Neural cell (in vitro differentiated cells): ENCODE measurements around the gene MYH6. TPM values are rescaled to one million over a fixed set of nuclear protein-coding genes. Genes with fewer than 3 reads are reported as not detected.

ENCODE experiments used
- H2AFZ ChIP-seq: fragments of 200-600, 300-800 bp; sonication (generic), shearing (Covaris generic); 2 replicates; pipeline ENCODE4 v1.6.0; 2014; ENCODE audit warnings: low read depth, mild to moderate bottlenecking, antibody characterized with exemption, low read length, moderate library complexity
- H3F3A ChIP-seq: fragments of 200-600 bp; shearing (Covaris generic); 2 replicates; pipeline ENCODE4 v1.6.1; 2016; ENCODE audit warnings: mild to moderate bottlenecking, moderate library complexity, mixed read lengths, antibody characterized with exemption, low read length; ENCODE audit not compliant: insufficient read depth, poor library complexity, severe bottlenecking
- H3K27ac ChIP-seq: fragments of 200-600, 300-800 bp; sonication (generic), shearing (Covaris generic); 2 replicates; pipeline ENCODE4 v1.5.1; 2014; ENCODE audit warnings: mild to moderate bottlenecking, low read length, moderate library complexity
- H3K27me3 ChIP-seq: fragments of 300-800, 200-600 bp; sonication (generic), shearing (Covaris generic); 2 replicates; pipeline ENCODE4 v1.6.0; 2014; ENCODE audit warnings: mild to moderate bottlenecking, low read depth, low read length, moderate library complexity; ENCODE audit not compliant: insufficient read depth
- H3K36me3 ChIP-seq: fragments of 300-800, 200-600 bp; sonication (generic), shearing (Covaris generic); 2 replicates; pipeline ENCODE4 v1.5.1; 2014; ENCODE audit warnings: mild to moderate bottlenecking, antibody characterized with exemption, low read length, moderate library complexity; ENCODE audit not compliant: insufficient read depth
- H3K4me2 ChIP-seq: fragments of 300-800, 200-600 bp; sonication (generic), shearing (Covaris generic); 2 replicates; pipeline ENCODE4 v1.6.0; 2014; ENCODE audit warnings: mild to moderate bottlenecking, low read length
- H3K4me3 ChIP-seq: fragments of 300-800, 200-600 bp; sonication (generic), shearing (Covaris generic); 2 replicates; pipeline ENCODE4 v1.5.1; 2014; ENCODE audit warnings: mild to moderate bottlenecking, low read length, moderate library complexity
- H3K79me2 ChIP-seq: fragments of 200-600 bp; shearing (Covaris generic); replicated peaks from 2 replicates; pipeline ENCODE4 v1.6.0; 2014; ENCODE audit warnings: mild to moderate bottlenecking, low read length, moderate library complexity; ENCODE audit not compliant: insufficient read depth
- H3K9ac ChIP-seq: fragments of 300-800, 200-600 bp; sonication (generic), shearing (Covaris generic); 2 replicates; pipeline ENCODE4 v1.6.1; 2016; ENCODE audit warnings: mild to moderate bottlenecking, low read length, mixed read lengths
- H3K9me2 ChIP-seq: fragments of 200-600 bp; shearing (Covaris generic); 2 replicates; pipeline ENCODE4 v1.6.1; 2016; ENCODE audit warnings: mild to moderate bottlenecking, low read length, mixed read lengths; ENCODE audit not compliant: insufficient read depth
- H3K9me3 ChIP-seq: fragments of 200-600, 300-800 bp; sonication (generic), shearing (Covaris generic); 2 replicates; pipeline ENCODE4 v1.6.1; 2016; ENCODE audit warnings: mild to moderate bottlenecking, mixed run types, low read length, moderate library complexity, mixed read lengths
- H4K20me1 ChIP-seq: fragments of 200-600 bp; shearing (Covaris generic); 2 replicates; pipeline ENCODE4 v1.6.1; 2016; ENCODE audit warnings: mild to moderate bottlenecking, mixed run types; ENCODE audit not compliant: insufficient read depth
- EP300 ChIP-seq: fragments of 450-650 bp; conservative IDR thresholded peaks from 2 replicates; pipeline ENCODE4 v1.6.1; 2014; ENCODE audit warnings: antibody characterized with exemption, mild to moderate bottlenecking, moderate library complexity; ENCODE audit not compliant: poor library complexity, severe bottlenecking
- EZH2 ChIP-seq: fragments of 200-600, 300-800 bp; shearing (Covaris generic), sonication (generic); IDR thresholded peaks from 2 replicates; pipeline ENCODE4 v1.6.1; 2014; ENCODE audit warnings: antibody characterized with exemption, low read length, borderline replicate concordance, mild to moderate bottlenecking; ENCODE audit not compliant: insufficient read depth, poor library complexity, severe bottlenecking
- MXI1 ChIP-seq: fragments of 450-650 bp; conservative IDR thresholded peaks from 2 replicates; pipeline ENCODE4 v1.6.1; 2014; ENCODE audit warnings: antibody characterized with exemption, mild to moderate bottlenecking; ENCODE audit not compliant: poor library complexity, severe bottlenecking
- POLR2AphosphoS5 ChIP-seq: IDR thresholded peaks from 2 replicates; pipeline ENCODE4 v1.6.1; 2012
- RAD21 ChIP-seq: fragments of 450-650 bp; conservative IDR thresholded peaks from 2 replicates; pipeline ENCODE4 v1.6.1; 2014; ENCODE audit warnings: antibody characterized with exemption, mild to moderate bottlenecking, moderate library complexity
- REST ChIP-seq: IDR thresholded peaks from 2 replicates; pipeline ENCODE4 v1.6.1; 2012; ENCODE audit warnings: borderline replicate concordance
- SMC3 ChIP-seq: fragments of 450-650 bp; conservative IDR thresholded peaks from 2 replicates; pipeline ENCODE4 v1.6.1; 2014; ENCODE audit warnings: antibody characterized with exemption, mild to moderate bottlenecking, moderate library complexity; ENCODE audit not compliant: poor library complexity
- TAF1 ChIP-seq: IDR thresholded peaks from 2 replicates; pipeline ENCODE4 v1.6.1; 2012; ENCODE audit warnings: low read depth
- polyA plus RNA-seq: library from polyadenylated mRNA; depleted of rRNA; stranded (reverse); fragments of >200 nt; gene quantifications from 2 replicates; pipeline ENCODE4 v1.2.3, GENCODE V29; 2014
- TF ChIP-seq, protein P1 (sequence below): fragments of 450-650 bp; IDR thresholded peaks from 2 replicates; pipeline ENCODE4 v1.5.1; 2014; ENCODE audit warnings: antibody characterized with exemption, mild to moderate bottlenecking, moderate library complexity; ENCODE audit not compliant: poor library complexity, severe bottlenecking

Gene MYH6
- polyA plus RNA-seq, 1 donor from 2014 or later = not detected

GRCh38 chr14:23344481-23344880 lies 63.6 kb downstream of the MYH6 start:
- Histone ChIP-seq H3K4me2 (no peak overlapping the region), H3K27ac (no peak overlapping the region), H3K9me3 (no peaks in the 10 kb centered on the region), H3K9ac (no peak overlapping the region), H3K79me2 (no peaks in the 10 kb centered on the region), H3K9me2 (no peaks in the 10 kb centered on the region), H3K27me3 (no peaks in the 10 kb centered on the region), H3F3A (no peaks in the 10 kb centered on the region), H3K4me3 (no peak overlapping the region), H4K20me1 (no peaks in the 10 kb centered on the region), H2AFZ (no peak overlapping the region), H3K36me3 (no peaks in the 10 kb centered on the region)
- no peak for TF ChIP-seq EP300
- TF ChIP-seq POLR2AphosphoS5 = no peak
- TF ChIP-seq EZH2 = no peak
- no peak for TF ChIP-seq TAF1
- TF ChIP-seq, protein P1, sequence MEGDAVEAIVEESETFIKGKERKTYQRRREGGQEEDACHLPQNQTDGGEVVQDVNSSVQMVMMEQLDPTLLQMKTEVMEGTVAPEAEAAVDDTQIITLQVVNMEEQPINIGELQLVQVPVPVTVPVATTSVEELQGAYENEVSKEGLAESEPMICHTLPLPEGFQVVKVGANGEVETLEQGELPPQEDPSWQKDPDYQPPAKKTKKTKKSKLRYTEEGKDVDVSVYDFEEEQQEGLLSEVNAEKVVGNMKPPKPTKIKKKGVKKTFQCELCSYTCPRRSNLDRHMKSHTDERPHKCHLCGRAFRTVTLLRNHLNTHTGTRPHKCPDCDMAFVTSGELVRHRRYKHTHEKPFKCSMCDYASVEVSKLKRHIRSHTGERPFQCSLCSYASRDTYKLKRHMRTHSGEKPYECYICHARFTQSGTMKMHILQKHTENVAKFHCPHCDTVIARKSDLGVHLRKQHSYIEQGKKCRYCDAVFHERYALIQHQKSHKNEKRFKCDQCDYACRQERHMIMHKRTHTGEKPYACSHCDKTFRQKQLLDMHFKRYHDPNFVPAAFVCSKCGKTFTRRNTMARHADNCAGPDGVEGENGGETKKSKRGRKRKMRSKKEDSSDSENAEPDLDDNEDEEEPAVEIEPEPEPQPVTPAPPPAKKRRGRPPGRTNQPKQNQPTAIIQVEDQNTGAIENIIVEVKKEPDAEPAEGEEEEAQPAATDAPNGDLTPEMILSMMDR = peak; percentile 15
- no peak for TF ChIP-seq RAD21
- TF ChIP-seq MXI1 = no peak

DNA sequence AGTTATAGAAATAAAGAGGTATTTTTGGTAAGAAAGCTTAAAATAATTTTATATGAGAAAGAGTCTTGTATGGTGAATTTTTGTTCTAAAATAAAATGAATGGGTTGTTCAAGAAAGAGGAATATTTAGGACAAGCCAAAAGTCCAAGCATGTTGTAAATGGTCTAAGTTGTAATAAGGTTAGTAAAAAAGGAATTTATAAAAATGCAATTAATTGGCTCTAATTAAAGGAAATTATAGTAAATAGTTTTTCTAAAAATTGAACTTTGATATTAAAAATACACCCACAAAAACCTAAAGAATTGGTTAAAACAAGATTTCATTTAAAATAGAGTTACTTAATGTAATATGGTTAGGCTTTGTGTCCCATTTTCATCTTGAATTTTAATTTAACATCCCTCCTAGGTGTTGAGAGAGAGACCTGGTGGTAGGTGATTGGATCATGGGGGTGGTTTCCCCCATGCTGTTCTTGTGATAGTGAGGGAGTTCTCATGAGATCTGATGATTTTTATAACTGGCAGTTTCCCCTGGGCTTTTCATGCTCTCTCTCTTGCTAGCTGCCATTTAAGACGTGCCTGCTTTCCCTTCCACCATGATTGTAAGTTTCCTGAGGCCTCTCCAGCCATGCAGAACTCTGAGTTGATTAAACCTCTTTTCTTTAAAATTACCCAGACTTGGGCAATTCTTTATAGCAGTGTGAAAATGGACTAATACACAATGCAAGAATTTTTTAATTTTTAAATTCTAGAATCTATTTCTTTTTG lies 68.4 kb downstream of the MYH6 start:
- Histone ChIP-seq H4K20me1 (no peaks in the 10 kb centered on the region), H3K79me2 (no peaks in the 10 kb centered on the region), H3K9me3 (no peaks in the 10 kb centered on the region), H3K27me3 (no peaks in the 10 kb centered on the region), H3K4me3 (no peak overlapping the region), H3F3A (no peaks in the 10 kb centered on the region), H3K4me2 (no peak overlapping the region), H2AFZ (no peak overlapping the region), H3K27ac (no peak overlapping the region), H3K9ac (no peak overlapping the region), H3K9me2 (no peaks in the 10 kb centered on the region), H3K36me3 (no peaks in the 10 kb centered on the region)
- TF ChIP-seq REST (no peak), POLR2AphosphoS5 (no peak), TAF1 (no peak), MXI1 (no peak), EZH2 (no peak), RAD21 (no peak), SMC3 (no peak), EP300 (no peak)
- TF ChIP-seq, protein P1 = no peak
